GM20000 (cell line): ENCODE data around the gene LCN1.

Experiments
- DNase-seq: peaks from one replicate; pipeline ENCODE4 v3.0.0; 2012; ENCODE audit warnings: low spot score
- CTCF ChIP-seq: IDR thresholded peaks from 2 replicates; pipeline ENCODE4 v1.5.1; 2012; ENCODE audit warnings: mild to moderate bottlenecking, control low read depth; ENCODE audit errors: extremely low read depth, missing control alignments

The LCN1 gene

GRCh38 chr9:135490166-135490870, 30.9 kb upstream of the LCN1 start:
- TF ChIP-seq CTCF, result no peak
- no peak for DNase-seq

- TF ChIP-seq CTCF, result no peak
- DNase-seq, result no peak
Measured at GRCh38 chr9:135490980-135491464, 30.2 kb upstream of the LCN1 start.

- no peak for DNase-seq
- no peak for TF ChIP-seq CTCF
Measured at GRCh38 chr9:135491764-135492163, 29.5 kb upstream of the LCN1 start.

- no peak for TF ChIP-seq CTCF
- no peak for DNase-seq
Measured at GRCh38 chr9:135492886-135493669, 28.2 kb upstream of the LCN1 start.

GRCh38 chr9:135494791-135495559, 26.3 kb upstream of the LCN1 start:
- DNase-seq, result no peak
- TF ChIP-seq CTCF, result no peak

GRCh38 chr9:135498381-135499126, 22.7 kb upstream of the LCN1 start:
- no peak for TF ChIP-seq CTCF
- no peak for DNase-seq
